Duodenal mucosa (tissue), 2 donors: ENCODE results near the gene LYPD1.

Experiments used
- H3K27ac ChIP-seq: one replicate; pipeline ENCODE4 v1.7.0; 2013; ENCODE audit warnings: low read depth, low read length
- H3K27me3 ChIP-seq, 2 donors: one replicate each; pipeline ENCODE4 v1.7.0; 2013; ENCODE audit warnings: low read length in 2 of 2, control low read depth in 1 of 2; ENCODE audit not compliant: insufficient read depth in 2 of 2, control insufficient read depth in 1 of 2
- H3K36me3 ChIP-seq, 2 donors: one replicate each; pipeline ENCODE4 v1.7.0; 2013; ENCODE audit warnings: low read length in 2 of 2, control low read depth in 1 of 2; ENCODE audit not compliant: insufficient read depth in 2 of 2, control insufficient read depth in 1 of 2
- H3K4me1 ChIP-seq, 2 donors: one replicate each; pipeline ENCODE4 v1.7.0; 2013; ENCODE audit warnings: low read length in 2 of 2, control low read depth in 1 of 2; ENCODE audit not compliant: insufficient read depth in 2 of 2, control insufficient read depth in 1 of 2
- H3K4me3 ChIP-seq, 2 donors: one replicate each; pipeline ENCODE4 v1.7.0; 2013; ENCODE audit warnings: low read length in 2 of 2, low read depth in 1 of 2
- H3K9ac ChIP-seq, 2 donors: one replicate each; pipeline ENCODE4 v1.7.0; 2013; ENCODE audit warnings: low read length in 2 of 2, low read depth in 1 of 2
- H3K9me3 ChIP-seq, 2 donors: one replicate each; pipeline ENCODE4 v1.7.0; 2013; ENCODE audit warnings: low read length in 2 of 2, control low read depth in 1 of 2; ENCODE audit not compliant: control insufficient read depth in 1 of 2

The LYPD1 gene

DNA sequence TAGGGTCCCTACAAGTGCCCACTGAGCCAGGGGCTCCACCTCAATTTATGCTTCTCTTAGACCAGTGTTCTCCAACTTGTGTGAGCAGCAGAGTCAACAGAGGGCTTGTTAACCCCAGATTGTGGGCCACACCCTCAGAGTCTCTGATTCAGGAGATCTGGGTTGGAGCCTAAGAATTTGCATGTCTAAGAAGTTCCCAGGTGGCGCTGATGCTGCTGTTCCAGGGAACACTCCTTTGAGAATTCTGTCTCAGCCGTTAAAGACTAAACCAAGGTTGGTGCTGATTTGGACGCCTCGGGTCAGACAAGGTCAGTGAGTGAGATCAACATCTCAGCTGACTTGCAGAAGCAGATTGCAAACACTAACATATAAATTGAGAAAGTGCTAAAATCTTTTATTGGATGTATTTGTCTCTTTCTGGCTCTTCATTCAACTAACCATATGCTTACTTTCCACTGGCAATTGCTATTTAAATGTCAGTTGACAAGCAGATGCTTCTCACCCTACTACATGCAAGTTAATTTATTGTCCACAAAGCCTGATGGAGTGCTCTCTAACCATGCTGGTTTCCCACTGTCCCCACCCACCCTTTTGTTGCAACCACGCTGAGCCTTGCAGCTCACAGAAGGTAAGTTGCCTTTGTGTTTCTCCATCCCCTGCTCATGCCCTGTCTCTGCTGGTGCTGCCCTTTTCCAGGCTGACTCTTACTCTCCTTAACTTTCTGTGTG, 31.5 kb downstream of the LYPD1 start:
- Histone ChIP-seq H3K27ac (no peak overlapping the region), H3K4me3 (no peak overlapping the region), H3K27me3 (no peaks in the 10 kb centered on the region), H3K36me3 (no peaks in the 10 kb centered on the region), H3K4me1 (no peaks in the 10 kb centered on the region), H3K9me3 (no peaks in the 10 kb centered on the region), H3K9ac (no peak overlapping the region)

DNA sequence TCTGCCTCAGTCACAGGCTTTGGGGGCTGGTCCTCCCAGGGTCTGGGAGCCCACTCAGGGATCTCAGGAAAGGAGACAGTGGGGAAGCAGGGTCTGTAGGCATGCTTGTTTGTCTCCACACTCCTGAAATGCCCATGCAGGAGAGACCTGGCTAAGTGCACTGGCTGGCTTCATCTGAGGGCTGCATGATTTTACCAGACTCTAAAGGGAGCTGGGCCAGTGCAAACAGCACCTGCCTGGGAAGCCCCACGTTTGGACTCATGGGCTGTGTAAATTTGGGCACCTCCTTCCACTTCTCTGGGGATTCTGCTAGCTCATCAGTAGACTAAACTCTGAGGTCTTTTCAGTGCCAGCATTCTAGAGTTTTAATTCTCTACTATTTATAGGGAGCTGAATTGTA, 33.7 kb downstream of the LYPD1 start:
- no peaks in the 10 kb centered on the region for H3K27me3 ChIP-seq
- peaks cover 11 to 16% of the 10 kb centered on the region in 2 donors for H3K4me1 ChIP-seq
- no peak overlapping the region for H3K9ac ChIP-seq
- H3K9me3 ChIP-seq = no peaks in the 10 kb centered on the region
- H3K27ac ChIP-seq = no peak overlapping the region
- no peak overlapping the region for H3K4me3 ChIP-seq
- no peaks in the 10 kb centered on the region for H3K36me3 ChIP-seq

DNA sequence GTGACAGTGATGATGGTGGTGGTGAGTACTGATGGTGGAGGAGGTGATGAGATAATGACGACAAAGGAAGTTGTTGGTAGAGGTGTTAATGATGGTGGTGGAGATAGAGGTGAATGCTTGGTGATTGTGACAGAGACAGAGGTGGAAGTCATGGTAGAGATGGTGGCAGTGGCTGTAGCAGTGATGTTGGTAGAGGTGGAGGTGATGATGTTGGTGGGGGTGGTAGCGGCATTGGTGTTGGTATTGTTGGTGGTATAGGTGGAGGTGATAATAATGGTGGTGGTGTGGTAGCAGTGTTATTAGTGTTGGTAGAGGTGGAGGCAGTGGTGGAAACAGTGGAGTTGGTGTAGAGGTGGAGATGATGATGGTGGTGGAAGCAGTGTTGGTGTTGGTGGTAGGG, 36.4 kb downstream of the LYPD1 start:
- no peaks in the 10 kb centered on the region for H3K9me3 ChIP-seq
- no peak overlapping the region for H3K4me3 ChIP-seq
- no peaks in the 10 kb centered on the region for H3K36me3 ChIP-seq
- no peak overlapping the region for H3K27ac ChIP-seq
- no peak overlapping the region for H3K9ac ChIP-seq
- H3K27me3 ChIP-seq = no peaks in the 10 kb centered on the region
- peaks cover 11 to 22% of the 10 kb centered on the region in 2 donors for H3K4me1 ChIP-seq

DNA sequence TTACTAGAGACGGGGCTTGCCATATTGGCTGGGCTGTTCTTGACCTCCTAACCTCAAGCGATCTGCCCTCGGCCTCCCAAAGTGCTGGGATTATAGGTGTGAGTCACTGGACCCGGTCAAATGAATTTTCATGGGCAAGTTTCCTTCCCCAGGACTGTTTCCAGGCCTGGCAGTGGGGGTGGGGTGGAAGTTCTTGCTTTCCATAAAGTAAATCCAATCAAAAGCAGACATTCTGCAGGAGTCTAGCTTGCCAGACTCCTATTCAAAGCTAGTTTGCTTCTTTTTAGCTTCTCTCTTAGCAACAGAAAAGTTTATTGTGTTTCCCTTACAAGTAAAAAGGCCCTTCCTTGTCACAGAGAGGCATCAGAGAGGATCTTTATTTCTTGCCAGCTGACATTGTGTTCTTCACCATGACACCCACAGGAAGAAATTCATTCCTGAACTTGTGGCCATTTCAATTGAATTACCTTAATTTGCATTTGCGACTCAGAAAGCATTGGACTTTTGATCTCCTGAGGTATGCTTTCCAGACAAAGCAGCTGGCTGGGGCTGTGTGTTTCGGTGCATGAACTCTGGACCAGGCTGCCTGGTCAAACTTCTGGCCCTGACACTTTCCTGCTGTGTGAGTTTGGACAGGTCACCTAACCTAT, 37.9 kb downstream of the LYPD1 start:
- Histone ChIP-seq H3K9me3 (no peaks in the 10 kb centered on the region), H3K36me3 (no peaks in the 10 kb centered on the region), H3K4me3 (no peak overlapping the region), H3K27me3 (no peaks in the 10 kb centered on the region), H3K27ac (no peak overlapping the region), H3K9ac (no peak overlapping the region), H3K4me1 (peaks cover 11 to 22% of the 10 kb centered on the region in 2 donors)

DNA sequence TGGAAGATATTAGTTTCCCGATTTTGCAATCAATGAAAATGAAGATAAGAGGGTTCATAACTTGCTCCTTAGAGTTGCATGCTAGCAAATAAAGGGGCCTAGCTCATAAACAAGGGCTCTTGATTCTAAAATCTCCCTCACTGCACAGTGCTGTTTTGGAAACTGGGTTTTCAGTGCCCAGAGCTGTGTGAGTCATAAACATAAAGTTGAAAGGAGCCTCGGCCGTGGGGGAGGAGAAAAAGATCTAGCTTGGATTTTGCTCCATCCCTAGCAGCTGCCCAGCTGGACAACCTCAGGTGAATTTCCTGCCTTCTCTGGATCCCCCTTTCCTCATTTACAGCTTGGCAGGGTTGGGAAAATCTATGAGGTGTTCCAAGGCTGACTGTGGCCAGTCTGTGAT, 42.5 kb downstream of the LYPD1 start:
- no peak overlapping the region for H3K27ac ChIP-seq
- H3K4me1 ChIP-seq = peaks cover 10 to 18% of the 10 kb centered on the region in 2 donors

DNA sequence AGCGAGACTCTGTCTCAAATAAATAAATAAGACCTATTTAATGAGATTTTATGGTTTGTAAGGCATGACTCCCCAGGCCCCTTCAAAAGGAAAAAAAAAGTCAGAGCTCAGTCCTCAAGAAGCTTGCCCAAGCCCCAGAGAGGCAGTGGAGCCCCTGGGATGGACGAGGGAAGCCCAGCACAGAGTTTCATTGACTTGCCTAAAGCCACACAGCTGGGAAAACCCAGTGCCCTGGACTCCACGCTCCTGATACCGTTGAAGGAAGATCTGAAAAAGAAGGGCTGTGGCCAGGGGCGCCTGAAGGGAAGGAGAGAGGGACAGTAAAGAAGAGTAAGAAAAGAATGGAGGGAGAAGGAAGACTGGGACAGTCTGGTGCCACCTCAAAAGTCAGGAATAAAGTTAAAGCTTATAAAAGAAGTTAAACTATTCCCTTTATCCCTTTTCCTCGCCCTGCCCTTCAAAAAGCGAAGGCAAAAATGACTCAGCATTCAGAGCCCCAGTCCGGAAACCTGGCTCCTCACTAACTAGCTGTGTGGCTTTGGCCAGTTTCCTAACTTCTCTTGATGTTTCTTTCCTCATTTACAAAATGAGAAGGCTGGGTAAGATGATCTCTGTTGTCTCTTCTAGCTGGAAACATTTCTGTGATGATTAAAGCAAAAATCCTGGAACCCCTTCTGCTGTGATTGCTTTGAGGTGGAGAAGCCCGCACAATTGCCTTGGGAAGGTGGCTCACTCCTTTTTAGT, 46.7 kb downstream of the LYPD1 start:
- no peaks in the 10 kb centered on the region for H3K9me3 ChIP-seq
- no peaks in the 10 kb centered on the region for H3K36me3 ChIP-seq
- no peak overlapping the region for H3K4me3 ChIP-seq
- no peaks in the 10 kb centered on the region for H3K27me3 ChIP-seq
- no peak overlapping the region for H3K27ac ChIP-seq
- H3K4me1 ChIP-seq = peaks cover 0 to 4% of the 10 kb centered on the region in 2 donors
- H3K9ac ChIP-seq = no peak overlapping the region

More for the DNA sequence above, 42.5 kb downstream of the LYPD1 start:
- Histone ChIP-seq H3K36me3 (no peaks in the 10 kb centered on the region), H3K9me3 (no peaks in the 10 kb centered on the region), H3K9ac (no peak overlapping the region), H3K27me3 (no peaks in the 10 kb centered on the region), H3K4me3 (no peak overlapping the region)

DNA sequence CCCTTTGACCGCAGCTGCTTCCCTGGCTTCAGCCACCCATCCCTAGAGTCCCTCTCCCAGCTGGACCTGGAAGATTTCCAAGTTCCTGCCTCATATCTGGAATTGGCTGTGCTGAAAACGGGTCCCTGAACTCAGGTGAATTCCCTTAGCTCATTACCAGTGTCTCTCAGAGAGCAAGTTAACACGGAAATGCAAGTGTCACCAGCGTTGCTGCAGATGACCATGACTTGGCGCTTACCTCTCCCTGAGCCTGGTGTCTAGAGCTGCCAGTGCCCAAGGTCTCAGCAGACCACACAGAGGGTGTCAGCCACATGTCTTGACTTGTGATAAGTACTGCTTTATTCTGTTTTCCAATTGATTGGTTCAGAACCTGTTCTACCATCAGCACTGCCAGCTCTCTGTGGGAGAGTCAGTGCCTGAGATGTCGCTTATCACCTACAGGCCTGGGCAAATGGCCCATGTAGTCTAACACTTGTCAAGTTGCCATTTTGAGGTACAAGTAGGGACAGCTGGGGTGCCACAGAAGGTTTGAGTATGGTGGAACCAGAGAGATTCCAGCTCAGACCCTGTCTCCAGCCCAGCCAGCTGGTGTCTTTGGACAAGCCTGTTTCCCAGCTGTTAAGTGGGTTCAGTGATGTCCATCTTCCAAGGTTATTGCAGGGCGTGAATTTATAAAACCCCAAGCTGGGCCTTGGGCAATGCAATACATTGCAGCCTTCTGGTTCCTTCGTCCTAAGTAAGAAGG, 48.7 kb downstream of the LYPD1 start:
- no peaks in the 10 kb centered on the region for H3K9me3 ChIP-seq
- no peaks in the 10 kb centered on the region for H3K27me3 ChIP-seq
- H3K4me3 ChIP-seq = no peak overlapping the region
- H3K9ac ChIP-seq = no peak overlapping the region
- H3K27ac ChIP-seq = no peak overlapping the region
- H3K36me3 ChIP-seq = no peaks in the 10 kb centered on the region
- H3K4me1 ChIP-seq = peaks cover 0 to 4% of the 10 kb centered on the region in 2 donors

DNA sequence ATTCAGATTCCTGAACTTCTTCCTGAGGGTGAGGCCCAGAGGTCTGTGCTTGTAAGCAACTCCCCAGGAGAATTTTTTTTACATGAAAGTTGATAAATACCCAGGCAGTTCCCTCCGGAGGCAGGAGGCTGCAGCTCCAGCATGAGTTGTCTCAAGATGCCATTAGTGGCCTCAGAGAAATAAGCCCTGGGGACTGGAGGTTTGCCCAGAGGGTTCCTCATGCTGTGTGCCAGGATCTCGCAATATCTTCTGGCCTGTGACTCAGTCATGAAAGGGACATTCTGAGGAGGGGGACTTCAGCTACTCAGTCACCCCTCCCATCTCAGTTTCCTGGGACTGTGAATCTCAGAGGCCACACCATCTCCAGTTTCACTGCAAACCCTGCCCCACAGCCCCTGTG, 49.9 kb downstream of the LYPD1 start:
- H3K9me3 ChIP-seq = no peaks in the 10 kb centered on the region
- H3K27ac ChIP-seq = no peak overlapping the region
- no peaks in the 10 kb centered on the region for H3K27me3 ChIP-seq
- H3K4me1 ChIP-seq = peaks cover 0 to 4% of the 10 kb centered on the region in 2 donors
- no peaks in the 10 kb centered on the region for H3K36me3 ChIP-seq
- H3K9ac ChIP-seq = no peak overlapping the region
- no peak overlapping the region for H3K4me3 ChIP-seq

DNA sequence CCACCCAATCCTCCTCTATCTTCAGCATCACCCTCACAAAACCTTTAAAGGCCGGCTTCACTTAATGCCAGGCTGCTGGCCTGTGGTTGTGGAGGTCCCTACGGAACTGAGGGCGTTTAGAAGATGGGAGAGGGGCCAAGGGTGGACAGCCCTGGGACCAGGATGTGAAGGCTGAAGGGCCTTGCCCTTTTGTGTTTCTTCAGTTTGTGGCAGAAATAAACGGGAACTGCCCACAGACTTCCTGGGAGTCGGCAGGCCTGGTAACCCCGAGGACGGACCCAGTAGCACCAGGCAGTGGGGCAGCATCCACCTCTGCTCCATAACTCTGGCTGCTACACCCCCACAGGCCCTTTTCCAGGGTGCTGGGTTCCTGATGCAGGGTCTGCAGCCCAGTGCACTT, 51.3 kb downstream of the LYPD1 start:
- H3K27me3 ChIP-seq = no peaks in the 10 kb centered on the region
- no peak overlapping the region for H3K27ac ChIP-seq
- no peak overlapping the region for H3K4me3 ChIP-seq
- H3K9me3 ChIP-seq = no peaks in the 10 kb centered on the region
- H3K36me3 ChIP-seq = no peaks in the 10 kb centered on the region
- peaks cover 0 to 4% of the 10 kb centered on the region in 2 donors for H3K4me1 ChIP-seq
- H3K9ac ChIP-seq = no peak overlapping the region

DNA sequence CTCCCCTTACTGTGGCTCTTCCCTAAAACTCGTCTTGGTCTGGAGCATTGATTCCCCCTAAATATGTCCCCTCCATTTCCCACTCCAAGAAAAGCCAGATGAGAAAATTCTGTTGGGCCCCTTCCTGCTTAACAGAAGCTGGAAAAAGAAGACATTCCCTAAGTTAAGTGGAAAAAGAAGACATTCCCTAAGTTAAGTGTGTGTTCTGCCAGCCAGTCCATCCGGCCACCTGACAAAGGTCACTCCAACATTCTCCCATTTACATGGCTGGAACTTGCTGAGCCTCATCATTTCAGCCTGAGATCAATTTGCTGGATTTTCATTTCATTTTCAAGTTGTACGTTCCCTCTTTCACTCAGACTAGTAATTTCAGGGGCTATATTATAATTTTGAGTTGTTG, 52.0 kb downstream of the LYPD1 start:
- Histone ChIP-seq H3K9me3 (no peaks in the 10 kb centered on the region), H3K27ac (no peak overlapping the region), H3K27me3 (no peaks in the 10 kb centered on the region), H3K4me3 (no peak overlapping the region), H3K9ac (no peak overlapping the region), H3K4me1 (peaks cover 0 to 4% of the 10 kb centered on the region in 2 donors), H3K36me3 (no peaks in the 10 kb centered on the region)
